ENCODE results near the gene CALCOCO1.

CALCOCO1 gene

DNA sequence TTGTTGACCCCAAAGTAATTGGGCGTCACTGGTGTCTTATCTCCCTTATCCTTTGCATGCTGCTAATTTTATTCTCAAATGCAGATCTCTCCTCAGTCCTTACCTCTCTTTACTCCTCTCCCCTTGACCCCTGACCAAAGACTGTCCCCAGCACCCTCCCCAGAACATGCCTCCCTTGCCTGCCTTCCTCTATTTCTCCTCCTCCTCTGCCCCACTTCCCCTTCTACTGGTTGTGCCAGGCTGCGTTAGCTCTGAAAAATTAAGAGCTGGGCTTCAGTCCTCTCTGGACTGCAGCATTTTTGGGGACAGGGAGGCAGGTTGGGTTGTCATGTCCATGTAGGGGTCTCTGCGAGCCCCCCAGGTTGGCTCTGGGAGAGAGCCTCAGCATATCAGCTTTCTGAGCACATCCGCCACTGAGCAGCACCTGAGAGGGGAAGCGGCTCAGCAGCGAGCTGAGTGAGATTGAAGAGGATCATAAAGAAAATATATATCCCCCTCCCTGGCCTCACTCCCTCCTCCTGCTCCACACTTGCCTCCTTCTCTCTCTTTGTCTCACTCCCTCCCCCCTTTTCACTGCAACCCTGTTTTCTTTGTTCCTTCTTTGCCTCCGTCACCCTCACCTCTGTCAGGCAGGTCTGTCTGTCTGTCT, 31.0 kb upstream of the CALCOCO1 start:
- Histone ChIP-seq H2BK12ac (ENCODE audit: low read length in 2 of 2) (no peak overlapping the region), H3K23ac (ENCODE audit: low read length in 2 of 2) (no peak overlapping the region), H3K9me3 (ENCODE audit: control insufficient read depth, low read length) (no peaks in the 10 kb centered on the region), H3K4me1 (ENCODE audit: control insufficient read depth, insufficient read depth, low read depth, low read length) (peaks cover 3% of the 10 kb centered on the region), H2BK120ac (ENCODE audit: low read depth, low read length) (no peak overlapping the region), H3K4me3 (ENCODE audit: insufficient read depth in 1 of 2, low read depth in 1 of 2, low read length in 2 of 2) (no peak overlapping the region), H3K4ac (ENCODE audit: low read depth in 1 of 2, low read length in 2 of 2) (no peak overlapping the region), H4K91ac (ENCODE audit: low read length) (no peak overlapping the region), H3K14ac (ENCODE audit: low read length in 2 of 2) (no peak overlapping the region), H3K9ac (ENCODE audit: low read length) (no peak overlapping the region), H3K4me2 (ENCODE audit: low read length, poor library complexity, severe bottlenecking) (no peak overlapping the region), H3K27me3 (ENCODE audit: control insufficient read depth in 1 of 2, insufficient read depth in 1 of 2, low read length in 2 of 2) (peaks cover 93 to 96% of the 10 kb centered on the region in 2 experiments), H3K36me3 (ENCODE audit: control insufficient read depth in 1 of 2, insufficient read depth in 2 of 2, low read depth in 1 of 2, low read length in 2 of 2) (no peaks in the 10 kb centered on the region), H2AFZ (ENCODE audit: low read depth, low read length) (no peak overlapping the region), H3K79me1 (replicated peaks; ENCODE audit: low read length, poor library complexity, severe bottlenecking) (no peaks in the 10 kb centered on the region), H2AK5ac (ENCODE audit: low read length, severe bottlenecking) (no peak overlapping the region), H2BK15ac (ENCODE audit: low read depth, poor library complexity, severe bottlenecking) (no peak overlapping the region), H4K8ac (ENCODE audit: low read length) (no peak overlapping the region), H2BK5ac (ENCODE audit: low read depth, low read length, poor library complexity, severe bottlenecking) (no peak overlapping the region), H3K18ac (ENCODE audit: low read depth in 1 of 2, low read length in 2 of 2) (no peak overlapping the region), H3K27ac (ENCODE audit: low read length, poor library complexity, severe bottlenecking) (no peak overlapping the region)
- no peak for DNase-seq
- WGBS, result 71% methylated on average over 7 of the region's 7 CpGs

DNA sequence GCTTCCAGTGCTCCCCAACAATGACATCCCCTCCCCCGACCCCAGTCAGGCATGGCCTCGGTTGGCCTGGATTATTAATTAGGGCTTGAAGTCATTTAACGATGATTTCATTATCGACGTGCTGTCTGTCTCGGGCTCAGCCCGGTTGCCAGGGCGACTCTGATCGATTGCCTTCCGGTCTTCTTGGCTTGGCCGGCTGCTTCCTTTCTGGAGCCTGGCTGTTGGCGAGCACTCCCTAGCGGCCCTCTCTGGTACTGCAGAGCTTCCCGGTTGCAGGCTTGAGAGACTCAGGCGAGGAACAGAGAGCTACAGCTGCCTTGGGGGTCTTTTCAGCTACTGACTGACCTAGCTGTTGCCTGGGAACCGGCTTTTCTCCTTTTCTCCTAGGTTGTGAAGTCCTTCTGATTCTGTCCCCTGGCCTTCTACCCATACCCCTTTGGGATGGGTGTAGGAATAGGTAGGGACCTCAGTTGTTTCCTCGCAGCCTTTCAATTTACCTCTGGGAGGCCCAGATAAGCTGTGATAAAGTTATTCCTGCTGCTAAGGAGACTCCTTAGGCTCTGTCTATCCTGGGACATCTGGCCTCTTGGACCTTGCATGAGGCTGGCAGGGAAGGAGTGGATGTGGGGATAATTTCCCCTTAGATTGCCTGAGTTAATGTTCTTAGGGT, 30.0 kb upstream of the CALCOCO1 start:
- Histone ChIP-seq H3K4me2 (ENCODE audit: low read length, poor library complexity, severe bottlenecking) (peak overlapping the region; percentile 34), H3K4me1 (ENCODE audit: control insufficient read depth, insufficient read depth, low read depth, low read length) (peaks cover 3% of the 10 kb centered on the region), H3K4me3 (ENCODE audit: insufficient read depth in 1 of 2, low read depth in 1 of 2, low read length in 2 of 2) (peak overlapping the region in 1 of 2 experiments; percentile 36), H3K79me1 (replicated peaks; ENCODE audit: low read length, poor library complexity, severe bottlenecking) (no peaks in the 10 kb centered on the region), H2BK120ac (ENCODE audit: low read depth, low read length) (no peak overlapping the region), H4K91ac (ENCODE audit: low read length) (no peak overlapping the region), H3K27me3 (ENCODE audit: control insufficient read depth in 1 of 2, insufficient read depth in 1 of 2, low read length in 2 of 2) (peaks cover 93 to 98% of the 10 kb centered on the region in 2 experiments), H3K36me3 (ENCODE audit: control insufficient read depth in 1 of 2, insufficient read depth in 2 of 2, low read depth in 1 of 2, low read length in 2 of 2) (no peaks in the 10 kb centered on the region), H3K27ac (ENCODE audit: low read length, poor library complexity, severe bottlenecking) (no peak overlapping the region), H3K18ac (ENCODE audit: low read depth in 1 of 2, low read length in 2 of 2) (no peak overlapping the region), H3K4ac (ENCODE audit: low read depth in 1 of 2, low read length in 2 of 2) (no peak overlapping the region), H3K9me3 (ENCODE audit: control insufficient read depth, low read length) (no peaks in the 10 kb centered on the region), H2AK5ac (ENCODE audit: low read length, severe bottlenecking) (no peak overlapping the region), H2AFZ (ENCODE audit: low read depth, low read length) (no peak overlapping the region), H3K23ac (ENCODE audit: low read length in 2 of 2) (no peak overlapping the region), H2BK12ac (ENCODE audit: low read length in 2 of 2) (no peak overlapping the region), H3K14ac (ENCODE audit: low read length in 2 of 2) (no peak overlapping the region), H3K9ac (ENCODE audit: low read length) (peak overlapping the region; percentile 21), H2BK5ac (ENCODE audit: low read depth, low read length, poor library complexity, severe bottlenecking) (no peak overlapping the region), H2BK15ac (ENCODE audit: low read depth, poor library complexity, severe bottlenecking) (no peak overlapping the region), H4K8ac (ENCODE audit: low read length) (peak overlapping the region; percentile 14)
- DNase-seq, result peak; percentile 65
- WGBS, result 7% methylated on average over 16 of the region's 17 CpGs

DNA sequence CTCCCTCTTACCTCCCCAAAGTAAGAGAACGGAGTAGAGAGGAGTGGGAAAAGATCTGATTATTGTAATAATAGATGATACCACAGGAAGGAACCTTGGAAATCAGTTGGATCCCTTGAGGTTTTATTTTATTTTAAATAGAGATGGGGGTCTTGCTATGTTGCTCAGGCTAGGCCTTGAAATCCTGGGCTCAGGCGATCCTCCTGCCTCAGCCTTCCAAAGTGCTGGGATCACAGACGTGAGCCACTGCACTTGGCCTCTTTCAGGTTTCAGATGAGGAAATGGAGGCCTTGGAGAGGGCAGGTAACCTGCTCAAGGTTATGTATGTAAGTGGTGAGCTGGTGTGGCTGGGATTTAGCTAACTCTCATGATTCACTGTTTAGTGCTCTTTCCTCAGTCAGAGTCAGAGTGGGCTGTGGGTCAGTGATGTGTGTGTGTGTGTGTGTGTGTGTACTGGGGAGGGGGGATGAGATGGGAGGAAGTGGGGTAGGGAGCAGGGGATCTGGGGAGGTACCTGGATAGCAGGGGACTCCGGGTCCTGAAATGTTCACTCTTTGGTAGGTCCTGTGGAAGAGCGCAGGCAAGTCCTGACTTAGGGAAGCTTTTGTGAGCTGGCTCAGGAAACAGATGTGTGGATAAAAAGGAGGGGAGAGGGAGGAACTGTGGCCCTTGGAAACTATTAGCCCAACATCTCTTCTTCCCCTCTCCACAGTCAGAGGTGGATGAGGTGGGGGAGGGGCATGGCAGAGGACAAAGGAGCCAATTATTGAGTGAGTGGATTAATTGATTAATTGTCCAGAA, 29.2 kb upstream of the CALCOCO1 start:
- Histone ChIP-seq H3K4me1 (ENCODE audit: control insufficient read depth, insufficient read depth, low read depth, low read length) (peaks cover 10% of the 10 kb centered on the region), H2AFZ (ENCODE audit: low read depth, low read length) (no peak overlapping the region), H4K91ac (ENCODE audit: low read length) (no peak overlapping the region), H2BK5ac (ENCODE audit: low read depth, low read length, poor library complexity, severe bottlenecking) (no peak overlapping the region), H3K4ac (ENCODE audit: low read depth in 1 of 2, low read length in 2 of 2) (no peak overlapping the region), H3K4me2 (ENCODE audit: low read length, poor library complexity, severe bottlenecking) (peak overlapping the region; percentile 34), H3K36me3 (ENCODE audit: control insufficient read depth in 1 of 2, insufficient read depth in 2 of 2, low read depth in 1 of 2, low read length in 2 of 2) (no peaks in the 10 kb centered on the region), H3K9ac (ENCODE audit: low read length) (peak overlapping the region; percentile 21), H3K4me3 (ENCODE audit: insufficient read depth in 1 of 2, low read depth in 1 of 2, low read length in 2 of 2) (peak overlapping the region in 1 of 2 experiments; percentile 36), H4K8ac (ENCODE audit: low read length) (peak overlapping the region; percentile 14), H3K79me1 (replicated peaks; ENCODE audit: low read length, poor library complexity, severe bottlenecking) (no peaks in the 10 kb centered on the region), H3K9me3 (ENCODE audit: control insufficient read depth, low read length) (no peaks in the 10 kb centered on the region), H3K23ac (ENCODE audit: low read length in 2 of 2) (no peak overlapping the region), H3K27ac (ENCODE audit: low read length, poor library complexity, severe bottlenecking) (no peak overlapping the region), H3K14ac (ENCODE audit: low read length in 2 of 2) (no peak overlapping the region), H3K18ac (ENCODE audit: low read depth in 1 of 2, low read length in 2 of 2) (no peak overlapping the region), H2BK15ac (ENCODE audit: low read depth, poor library complexity, severe bottlenecking) (no peak overlapping the region), H2AK5ac (ENCODE audit: low read length, severe bottlenecking) (no peak overlapping the region), H3K27me3 (ENCODE audit: control insufficient read depth in 1 of 2, insufficient read depth in 1 of 2, low read length in 2 of 2) (peaks cover 93 to 98% of the 10 kb centered on the region in 2 experiments), H2BK12ac (ENCODE audit: low read length in 2 of 2) (no peak overlapping the region), H2BK120ac (ENCODE audit: low read depth, low read length) (no peak overlapping the region)
- 69% methylated on average over 5 of the region's 5 CpGs for WGBS
- no peak for DNase-seq

DNA sequence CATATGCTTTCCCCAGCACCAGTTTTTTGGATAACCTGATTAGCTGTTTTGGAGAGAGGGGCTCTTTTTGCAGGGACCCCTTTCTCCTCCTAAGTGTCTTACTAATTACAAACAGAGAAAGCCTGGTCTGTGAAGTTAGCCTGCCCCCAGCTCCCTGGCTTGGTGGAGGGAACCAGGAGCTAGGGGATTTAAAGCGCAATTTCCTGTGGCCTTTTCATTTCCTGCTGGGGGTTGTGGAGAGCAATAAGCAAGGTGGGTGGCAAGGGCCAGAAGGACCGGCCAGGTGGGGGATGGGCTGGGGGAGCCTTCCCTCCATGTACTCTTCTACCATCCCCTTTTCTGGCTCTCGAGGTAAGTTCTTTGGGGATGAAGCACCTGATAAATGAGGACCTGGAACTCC, 28.6 kb upstream of the CALCOCO1 start:
- no peak overlapping the region for H3K14ac ChIP-seq (ENCODE audit: low read length in 2 of 2)
- H4K91ac ChIP-seq (ENCODE audit: low read length), result no peak overlapping the region
- H3K4ac ChIP-seq (ENCODE audit: low read depth in 1 of 2, low read length in 2 of 2), result no peak overlapping the region
- no peak overlapping the region for H2BK5ac ChIP-seq (ENCODE audit: low read depth, low read length, poor library complexity, severe bottlenecking)
- no peak overlapping the region for H3K18ac ChIP-seq (ENCODE audit: low read depth in 1 of 2, low read length in 2 of 2)
- no peak overlapping the region for H3K27ac ChIP-seq (ENCODE audit: low read length, poor library complexity, severe bottlenecking)
- H3K4me1 ChIP-seq (ENCODE audit: control insufficient read depth, insufficient read depth, low read depth, low read length), result peaks cover 16% of the 10 kb centered on the region
- no peak overlapping the region for H3K23ac ChIP-seq (ENCODE audit: low read length in 2 of 2)
- H3K9me3 ChIP-seq (ENCODE audit: control insufficient read depth, low read length), result no peaks in the 10 kb centered on the region
- no peak overlapping the region for H4K8ac ChIP-seq (ENCODE audit: low read length)
- no peak overlapping the region for H3K4me3 ChIP-seq (ENCODE audit: insufficient read depth in 1 of 2, low read depth in 1 of 2, low read length in 2 of 2)
- no peak overlapping the region for H3K4me2 ChIP-seq (ENCODE audit: low read length, poor library complexity, severe bottlenecking)
- H2AFZ ChIP-seq (ENCODE audit: low read depth, low read length), result no peak overlapping the region
- no peak overlapping the region for H3K9ac ChIP-seq (ENCODE audit: low read length)
- no peak for DNase-seq
- no peaks in the 10 kb centered on the region for H3K36me3 ChIP-seq (ENCODE audit: control insufficient read depth in 1 of 2, insufficient read depth in 2 of 2, low read depth in 1 of 2, low read length in 2 of 2)
- H2AK5ac ChIP-seq (ENCODE audit: low read length, severe bottlenecking), result no peak overlapping the region
- peaks cover 94 to 98% of the 10 kb centered on the region in 2 experiments for H3K27me3 ChIP-seq (ENCODE audit: control insufficient read depth in 1 of 2, insufficient read depth in 1 of 2, low read length in 2 of 2)
- H3K79me1 ChIP-seq (replicated peaks; ENCODE audit: low read length, poor library complexity, severe bottlenecking), result no peaks in the 10 kb centered on the region
- peak overlapping the region; percentile 36 for H2BK15ac ChIP-seq (ENCODE audit: low read depth, poor library complexity, severe bottlenecking)
- H2BK120ac ChIP-seq (ENCODE audit: low read depth, low read length), result no peak overlapping the region
- H2BK12ac ChIP-seq (ENCODE audit: low read length in 2 of 2), result no peak overlapping the region
- 42% methylated on average over 1 of the region's 3 CpGs for WGBS

All from mesenchymal stem cell (in vitro differentiated cells and primary cell).